Neuronal stem cell (in vitro differentiated cells): ENCODE results near the gene SYK.

ENCODE experiments used
- DNase-seq: peaks from one replicate; pipeline ENCODE4 v3.0.0-alpha.2; 2013; ENCODE audit warnings: low spot score
- H2AFZ ChIP-seq: one replicate; pipeline ENCODE4 v1.6.1; 2013; ENCODE audit warnings: mild to moderate bottlenecking, low read length, inconsistent platforms
- H2AK5ac ChIP-seq: 2 replicates; pipeline ENCODE4 v1.6.1; 2013; ENCODE audit warnings: low read depth, mild to moderate bottlenecking, inconsistent platforms, low read length, moderate library complexity, mixed read lengths
- H2BK120ac ChIP-seq: 2 replicates; pipeline ENCODE4 v1.6.1; 2013; ENCODE audit warnings: low read depth, mild to moderate bottlenecking, inconsistent platforms, low read length, moderate library complexity, mixed read lengths
- H2BK12ac ChIP-seq: one replicate; pipeline ENCODE4 v1.6.1; 2013; ENCODE audit warnings: low read length, inconsistent platforms
- H2BK15ac ChIP-seq: 2 replicates; pipeline ENCODE4 v1.6.1; 2013; ENCODE audit warnings: mild to moderate bottlenecking, low read length, inconsistent platforms, mixed read lengths
- H2BK5ac ChIP-seq: one replicate; pipeline ENCODE4 v1.6.1; 2013; ENCODE audit warnings: inconsistent platforms, mild to moderate bottlenecking, low read length, moderate library complexity
- H3K14ac ChIP-seq: one replicate; pipeline ENCODE4 v1.6.1; 2013; ENCODE audit warnings: low read length, inconsistent platforms
- H3K18ac ChIP-seq: 2 replicates; pipeline ENCODE4 v1.6.1; 2013; ENCODE audit warnings: low read length, inconsistent platforms
- H3K23ac ChIP-seq: 2 replicates; pipeline ENCODE4 v1.6.1; 2013; ENCODE audit warnings: low read depth, mild to moderate bottlenecking, mixed read lengths, low read length, inconsistent platforms; ENCODE audit not compliant: poor library complexity
- H3K27ac ChIP-seq: replicated peaks from 3 replicates; pipeline ENCODE4 v1.5.1; 2013; ENCODE audit warnings: low read length, inconsistent platforms
- H3K27me3 ChIP-seq, 3 experiments: 2 replicates each; pipeline ENCODE4 v1.6.1; 2013; ENCODE audit warnings: low read length in 3 of 3, mild to moderate bottlenecking in 2 of 3, inconsistent platforms in 1 of 3, low read depth in 1 of 3, mixed read lengths in 1 of 3, moderate library complexity in 1 of 3; ENCODE audit not compliant: control insufficient read depth in 3 of 3, insufficient read depth in 3 of 3
- H3K36me3 ChIP-seq, 2 donors: replicated peaks in 1 of 2; 2 replicates each; pipeline ENCODE4 v1.6.1; 2013; ENCODE audit warnings: low read length in 2 of 2; ENCODE audit not compliant: control insufficient read depth in 2 of 2, insufficient read depth in 2 of 2
- H3K4ac ChIP-seq: 2 replicates; pipeline ENCODE4 v1.6.1; 2013; ENCODE audit warnings: inconsistent platforms, mild to moderate bottlenecking, low read length, moderate library complexity
- H3K4me1 ChIP-seq, 2 donors: 1 replicate in 1 of 2; 2 replicates in 1 of 2; pipeline ENCODE4 v1.6.1; 2013; ENCODE audit warnings: low read length in 2 of 2, low read depth in 1 of 2; ENCODE audit not compliant: control insufficient read depth in 2 of 2, insufficient read depth in 1 of 2
- H3K4me2 ChIP-seq: one replicate; pipeline ENCODE4 v1.6.1; 2013; ENCODE audit warnings: mild to moderate bottlenecking, low read length, inconsistent platforms; ENCODE audit not compliant: insufficient read depth, poor library complexity, severe bottlenecking
- H3K4me3 ChIP-seq, 2 donors: 2 replicates each; pipeline ENCODE4 v1.5.1; 2013; ENCODE audit warnings: low read length in 2 of 2, mild to moderate bottlenecking in 2 of 2, inconsistent platforms in 1 of 2, moderate library complexity in 1 of 2
- H3K79me1 ChIP-seq: one replicate; pipeline ENCODE4 v1.6.1; 2013; ENCODE audit warnings: low read depth, mild to moderate bottlenecking, inconsistent platforms, low read length, moderate library complexity
- H3K9ac ChIP-seq: one replicate; pipeline ENCODE4 v1.6.1; 2013; ENCODE audit warnings: mild to moderate bottlenecking, low read depth, low read length, inconsistent platforms; ENCODE audit not compliant: poor library complexity
- H3K9me3 ChIP-seq, 2 donors: replicated peaks in 1 of 2; 2 replicates each; pipeline versions ENCODE3 to v1.6.1; 2013; ENCODE audit warnings: low read length in 2 of 2, mild to moderate bottlenecking in 2 of 2, inconsistent platforms in 1 of 2, low read depth in 1 of 2, mixed read lengths in 1 of 2, moderate library complexity in 1 of 2; ENCODE audit not compliant: control insufficient read depth in 2 of 2, insufficient read depth in 1 of 2
- H4K8ac ChIP-seq: one replicate; pipeline ENCODE4 v1.6.1; 2013; ENCODE audit warnings: low read depth, mild to moderate bottlenecking, inconsistent platforms, low read length, moderate library complexity
- H4K91ac ChIP-seq: one replicate; pipeline ENCODE4 v1.6.1; 2013; ENCODE audit warnings: low read length, low read depth, mild to moderate bottlenecking, inconsistent platforms; ENCODE audit not compliant: poor library complexity
- WGBS, 2 donors: extraction: QIAGEN DNeasy Blood & Tissue Kit; methylation state at CpG; one replicate each; pipeline ENCODE4 v1.1.7; 2013; ENCODE audit warnings: missing lambda C conversion rate in 2 of 2, mixed read lengths in 1 of 2; ENCODE audit not compliant: insufficient read length in 2 of 2, insufficient replicate concordance in 1 of 2; ENCODE audit errors: extremely low coverage in 2 of 2; 5-methylcytosine and 5-hydroxymethylcytosine counted together

SYK gene

DNA sequence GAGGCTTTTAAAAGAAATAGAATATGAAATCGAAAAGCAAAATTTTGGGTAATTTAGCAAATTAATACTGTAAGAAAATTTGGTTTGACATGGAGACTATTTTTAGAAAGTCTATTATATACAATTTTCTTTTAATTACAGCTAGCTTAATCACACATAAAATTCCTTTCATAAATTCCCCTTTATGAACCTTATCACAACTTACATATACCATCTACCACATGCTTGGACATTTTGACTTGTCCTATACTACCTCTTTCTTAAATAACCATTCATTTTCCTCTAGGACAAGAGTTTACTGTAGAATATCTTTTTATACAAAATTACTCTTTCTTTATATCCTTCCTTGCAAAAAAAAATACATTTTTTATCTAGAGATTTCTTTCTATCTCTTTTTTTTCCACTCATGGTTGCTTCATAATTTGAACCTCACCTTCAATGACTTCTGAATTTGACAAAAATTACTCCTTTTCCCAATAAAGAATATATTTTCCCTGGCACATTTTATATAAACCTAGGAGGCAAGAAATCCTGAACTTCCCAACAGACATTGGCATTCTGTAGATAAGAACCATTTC, 34.0 kb upstream of the SYK start:
- WGBS, 2 donors, result no CpG with 5 or more reads among the region's 1 CpG

DNA sequence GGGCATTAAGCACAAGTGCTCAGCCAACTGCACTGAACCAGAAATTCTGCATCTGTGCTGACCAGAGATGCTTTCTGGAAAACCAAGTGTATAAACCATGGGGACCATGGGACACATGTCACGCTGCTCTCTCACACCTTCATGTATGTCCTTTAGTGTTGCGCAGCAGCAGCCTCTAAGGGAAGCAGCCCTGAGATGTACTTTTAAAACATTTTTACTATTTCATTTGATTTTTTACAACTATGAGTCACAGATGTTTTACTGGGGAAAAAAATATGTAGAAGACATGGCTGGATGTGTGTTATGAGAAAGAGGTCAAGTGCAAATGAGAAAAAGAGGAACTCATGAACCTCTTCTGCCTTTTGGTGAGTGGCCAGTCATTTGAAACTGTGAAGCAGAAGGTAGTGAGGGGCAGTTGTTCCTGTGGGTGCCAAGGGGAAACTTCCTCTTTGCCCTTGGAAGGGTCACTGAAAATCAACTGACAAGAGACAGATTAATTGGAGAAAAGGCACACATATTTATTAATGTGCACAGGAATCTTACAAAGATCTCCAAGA, 31.4 kb upstream of the SYK start:
- no peaks in the 10 kb centered on the region for H3K36me3 ChIP-seq
- no peak overlapping the region for H2AK5ac ChIP-seq
- no peak overlapping the region for H3K14ac ChIP-seq
- H2AFZ ChIP-seq, result no peak overlapping the region
- no CpG with 5 or more reads among the region's 2 CpGs for WGBS, 2 donors
- no peak overlapping the region for H2BK15ac ChIP-seq
- no peak for DNase-seq
- no peak overlapping the region for H4K91ac ChIP-seq
- no peak overlapping the region for H2BK12ac ChIP-seq
- H3K4me1 ChIP-seq, result no peaks in the 10 kb centered on the region
- H2BK5ac ChIP-seq, result no peak overlapping the region
- no peak overlapping the region for H3K27ac ChIP-seq
- no peak overlapping the region for H4K8ac ChIP-seq
- no peak overlapping the region for H3K23ac ChIP-seq
- H3K4ac ChIP-seq, result no peak overlapping the region
- H3K18ac ChIP-seq, result no peak overlapping the region
- H3K79me1 ChIP-seq, result no peaks in the 10 kb centered on the region
- H3K4me3 ChIP-seq, result no peak overlapping the region
- no peak overlapping the region for H3K9ac ChIP-seq
- H3K4me2 ChIP-seq, result no peak overlapping the region
- H3K9me3 ChIP-seq, result peaks cover 8 to 11% of the 10 kb centered on the region in 2 donors
- H2BK120ac ChIP-seq, result no peak overlapping the region
- H3K27me3 ChIP-seq, result no peaks in the 10 kb centered on the region

More for the DNA sequence above, 34.0 kb upstream of the SYK start:
- no peak overlapping the region for H2BK5ac ChIP-seq
- H4K91ac ChIP-seq, result no peak overlapping the region
- H2BK120ac ChIP-seq, result no peak overlapping the region
- no peak overlapping the region for H3K4me3 ChIP-seq
- no peaks in the 10 kb centered on the region for H3K27me3 ChIP-seq
- no peak overlapping the region for H3K4me2 ChIP-seq
- H3K4ac ChIP-seq, result no peak overlapping the region
- no peak overlapping the region for H3K9ac ChIP-seq
- no peaks in the 10 kb centered on the region for H3K79me1 ChIP-seq
- no peak overlapping the region for H2AK5ac ChIP-seq
- H2BK15ac ChIP-seq, result no peak overlapping the region
- no peaks in the 10 kb centered on the region for H3K36me3 ChIP-seq
- H3K14ac ChIP-seq, result no peak overlapping the region
- no peak overlapping the region for H4K8ac ChIP-seq
- H3K9me3 ChIP-seq, result peaks cover 8 to 11% of the 10 kb centered on the region in 2 donors
- H2BK12ac ChIP-seq, result no peak overlapping the region
- H3K23ac ChIP-seq, result no peak overlapping the region
- H3K18ac ChIP-seq, result no peak overlapping the region
- H2AFZ ChIP-seq, result no peak overlapping the region
- DNase-seq, result no peak
- H3K27ac ChIP-seq, result no peak overlapping the region
- no peaks in the 10 kb centered on the region for H3K4me1 ChIP-seq

DNA sequence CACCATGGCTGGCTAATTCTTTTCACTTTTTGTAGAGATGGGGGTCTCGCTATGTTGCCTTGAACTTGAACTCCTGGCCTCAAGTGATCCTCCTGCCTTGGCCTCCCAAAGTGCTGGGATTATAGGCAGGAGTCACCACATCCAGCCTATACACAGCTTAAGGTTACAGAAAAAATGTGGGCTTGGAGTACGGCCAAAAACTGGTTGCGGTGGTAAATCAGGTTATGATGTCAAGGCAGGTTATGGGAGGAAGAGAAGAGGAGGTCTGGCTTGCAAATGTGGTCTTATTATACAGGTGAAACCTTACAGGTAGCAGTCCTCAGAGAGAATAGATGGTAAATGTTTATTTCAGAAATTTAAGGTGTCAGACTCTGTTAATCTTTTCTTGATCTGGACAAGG, 30.7 kb upstream of the SYK start:
- Histone ChIP-seq H2BK15ac (no peak overlapping the region), H3K14ac (no peak overlapping the region), H3K4ac (no peak overlapping the region), H3K18ac (no peak overlapping the region), H3K4me3 (no peak overlapping the region), H3K27ac (no peak overlapping the region), H4K8ac (no peak overlapping the region), H3K9me3 (peaks cover 8 to 11% of the 10 kb centered on the region in 2 donors), H3K36me3 (no peaks in the 10 kb centered on the region), H3K79me1 (no peaks in the 10 kb centered on the region), H2AFZ (no peak overlapping the region), H2BK12ac (no peak overlapping the region), H3K4me1 (no peaks in the 10 kb centered on the region), H3K23ac (no peak overlapping the region), H3K9ac (no peak overlapping the region), H2AK5ac (no peak overlapping the region), H2BK120ac (no peak overlapping the region), H2BK5ac (no peak overlapping the region), H3K4me2 (no peak overlapping the region), H3K27me3 (no peaks in the 10 kb centered on the region), H4K91ac (no peak overlapping the region)
- no peak for DNase-seq
- no CpG with 5 or more reads among the region's 3 CpGs for WGBS, 2 donors

DNA sequence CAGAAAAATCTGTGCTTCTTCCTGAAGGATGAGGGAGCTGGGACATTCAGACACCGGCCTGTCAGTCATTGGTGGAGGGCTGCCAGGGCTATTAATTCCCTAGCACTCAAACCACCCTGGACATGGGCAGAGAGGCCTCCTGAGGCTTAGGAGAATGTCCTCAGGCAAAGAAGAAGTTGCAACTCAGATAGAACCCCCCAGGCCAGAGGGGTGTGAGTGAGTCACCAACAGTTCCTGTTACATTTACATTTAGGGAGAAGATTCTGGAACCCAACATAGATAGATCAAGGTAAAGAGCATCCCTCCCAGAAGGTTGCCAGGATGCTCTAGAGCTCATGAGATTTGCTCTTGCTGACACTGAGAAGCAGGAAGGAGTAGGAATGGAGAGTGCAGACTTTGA, 29.2 kb upstream of the SYK start:
- no CpG with 5 or more reads among the region's 1 CpG for WGBS, 2 donors
- Histone ChIP-seq H2BK15ac (no peak overlapping the region), H2AFZ (no peak overlapping the region), H3K18ac (peak overlapping the region; percentile 27), H4K8ac (no peak overlapping the region), H4K91ac (no peak overlapping the region), H3K4me2 (no peak overlapping the region), H3K79me1 (no peaks in the 10 kb centered on the region), H3K9me3 (peaks cover 2 to 9% of the 10 kb centered on the region in 2 donors), H2BK12ac (no peak overlapping the region), H3K14ac (no peak overlapping the region), H3K36me3 (no peaks in the 10 kb centered on the region), H2BK120ac (no peak overlapping the region), H3K23ac (no peak overlapping the region), H3K4ac (no peak overlapping the region), H2BK5ac (peak overlapping the region; percentile 43), H2AK5ac (no peak overlapping the region), H3K4me3 (no peak overlapping the region), H3K27ac (no peak overlapping the region), H3K4me1 (no peaks in the 10 kb centered on the region), H3K9ac (no peak overlapping the region), H3K27me3 (no peaks in the 10 kb centered on the region)
- DNase-seq, result no peak
